Panc1 (cell line): Measurements from ENCODE around the gene ARL15. TPM values are rescaled to one million over a fixed set of nuclear protein-coding genes. Genes with fewer than 3 reads are reported as not detected.
"Not testable (repeated sequence)": the region's sequence is repeated elsewhere in the genome, so short reads cannot be mapped to it uniquely, and the experiment has no call there.

Experiments
- ATAC-seq: fragments of 200-7000 bp; cut with Tn5 transposase; 2 replicates; pipeline ENCODE4 v1.9.1; 2020; ENCODE audit warnings: mild to moderate bottlenecking, moderate library complexity
- BruUV-seq: library from RNA; stranded (reverse); fragments of 400-500 nt; replicated peaks from 2 replicates; lab custom pipeline; 2021; lab: Mats Ljungman, UMichigan
- CTCF ChIA-PET: fragments of 300-600 bp; sonication (Branson Sonifier 250); formaldehyde crosslinking; loops from one replicate; lab custom pipeline; 2022; ENCODE audit warnings: antibody characterized with exemption; lab: Charles Lee
- POLR2A ChIA-PET: fragments of 300-600 bp; sonication (Branson Sonifier 250); formaldehyde crosslinking; loops from one replicate; lab custom pipeline; 2022; ENCODE audit warnings: antibody characterized with exemption; lab: Charles Lee
- DNase-seq: peaks from one replicate; pipeline ENCODE4 v3.0.0-alpha.2; 2010; ENCODE audit warnings: low read depth, low spot score
- H3K27ac ChIP-seq: 2 replicates; pipeline ENCODE4 v1.5.1; 2011; ENCODE audit warnings: mild to moderate bottlenecking, low read length, inconsistent platforms
- H3K27me3 ChIP-seq: fragments of 200-500 bp; sonication (Bioruptor generic); 2 replicates; pipeline ENCODE4 v1.6.0; 2014; ENCODE audit warnings: low read length, inconsistent platforms; ENCODE audit not compliant: control insufficient read depth, insufficient read depth
- H3K36me3 ChIP-seq: fragments of 200-500 bp; sonication (Bioruptor generic); 2 replicates; pipeline ENCODE4 v1.5.1; 2014; ENCODE audit warnings: inconsistent platforms, mild to moderate bottlenecking, low read length, moderate library complexity; ENCODE audit not compliant: control insufficient read depth, insufficient read depth
- H3K4me1 ChIP-seq: 2 replicates; pipeline ENCODE4 v1.5.1; 2011; ENCODE audit warnings: inconsistent platforms, mild to moderate bottlenecking, low read length, moderate library complexity; ENCODE audit not compliant: control insufficient read depth, insufficient read depth
- H3K4me3 ChIP-seq, 2 experiments: 2 replicates each; pipeline ENCODE4 v1.5.1; 2011 to 2012; ENCODE audit warnings: low read depth in 2 of 2, low read length in 2 of 2, mild to moderate bottlenecking in 2 of 2, inconsistent platforms in 1 of 2, moderate library complexity in 1 of 2
- H3K9me3 ChIP-seq: fragments of 200-500 bp; sonication (Bioruptor generic); 2 replicates; pipeline ENCODE4 v1.5.1; 2014; ENCODE audit warnings: low read depth, mild to moderate bottlenecking, inconsistent platforms, low read length, moderate library complexity; ENCODE audit not compliant: control insufficient read depth, insufficient read depth
- CTCF ChIP-seq: fragments of 450-650 bp; IDR thresholded peaks from 2 replicates; pipeline ENCODE4 v1.5.1; 2017; ENCODE audit warnings: mild to moderate bottlenecking
- POLR2AphosphoS5 ChIP-seq: IDR thresholded peaks from 2 replicates; pipeline ENCODE4 v1.6.1; 2012; ENCODE audit warnings: mild to moderate bottlenecking, low read depth, low read length, moderate library complexity
- REST ChIP-seq, 2 experiments: IDR thresholded peaks; 2 replicates each; pipeline ENCODE4 v1.6.1; 2011 to 2012; ENCODE audit warnings: low read depth in 2 of 2, control low read depth in 1 of 2, low read length in 1 of 2, mild to moderate bottlenecking in 1 of 2, moderate library complexity in 1 of 2; ENCODE audit not compliant: insufficient read depth in 1 of 2
- SIN3A ChIP-seq: IDR thresholded peaks from 2 replicates; pipeline ENCODE4 v1.6.1; 2012; ENCODE audit warnings: low read depth, mild to moderate bottlenecking, low read length, moderate library complexity, borderline replicate concordance; ENCODE audit not compliant: insufficient read depth
- TCF7L2 ChIP-seq: IDR thresholded peaks from 2 replicates; pipeline ENCODE4 v1.6.1; 2011; ENCODE audit warnings: mild to moderate bottlenecking, low read depth, low read length, inconsistent platforms
- in situ Hi-C: cut with HindIII; loops from 2 replicates; pipeline ENCODE4 v1.10.0; 2016; ENCODE audit warnings: low sequenced_read_pairs, low pct_unique_long_range_greater_than_20kb
- intact Hi-C: fragments of 100-400 bp; cut with micrococcal nuclease; formaldehyde crosslinking; loops from one replicate; pipeline ENCODE4 v1.10.0; 2022; ENCODE audit not compliant: unreplicated experiment
- total RNA-seq: library from RNA; stranded (reverse); gene quantifications from one replicate; pipeline ENCODE4 v1.2.1, GENCODE V29; 2021; ENCODE audit not compliant: unreplicated experiment

Gene ARL15
- total RNA-seq, 1 experiment from 2014 or later: 16.5 TPM

GRCh38 chr5:53983568-53984460 lies 326.6 kb downstream of the ARL15 start:
- TF ChIP-seq SIN3A (no peak), POLR2AphosphoS5 (no peak), TCF7L2 (no peak), CTCF (no peak), REST (IDR thresholded peaks at IDR 0.05; ENCODE audit: insufficient read depth in 1 of 2, low read depth in 2 of 2, low read length in 1 of 2) (no peak)
- no peak for ATAC-seq
- Histone ChIP-seq H3K27me3 (no peaks in the 10 kb centered on the region), H3K36me3 (no peaks in the 10 kb centered on the region), H3K4me1 (no peaks in the 10 kb centered on the region), H3K27ac (no peak overlapping the region), H3K4me3 (no peak overlapping the region), H3K9me3 (no peaks in the 10 kb centered on the region)
- intact Hi-C loops (no loop called here), in situ Hi-C loops (no loop called here)
- ChIA-PET POLR2A (no interaction called here), CTCF (no interaction called here)
- BruUV-seq: no TSS peak
- no peak for DNase-seq

GRCh38 chr5:53982319-53982718 lies 328.1 kb downstream of the ARL15 start:
- in situ Hi-C loops, H3K4me1 ChIP-seq, ATAC-seq, H3K4me3 ChIP-seq, H3K27me3 ChIP-seq, H3K9me3 ChIP-seq, BruUV-seq, CTCF ChIA-PET, DNase-seq, H3K27ac ChIP-seq, H3K36me3 ChIP-seq, intact Hi-C loops: not testable (repeated sequence)
- POLR2A ChIA-PET: interaction anchor here (0.7 kb wide), 1 partner anchor 197 kb away, joined by 4 read pairs; no protein-coding TSS in a partner anchor

GRCh38 chr5:53980061-53980460 lies 330.3 kb downstream of the ARL15 start:
- H3K9me3 ChIP-seq: no peaks in the 10 kb centered on the region
- no TSS peak for BruUV-seq
- ChIA-PET CTCF (no interaction called here), POLR2A (no interaction called here)
- intact Hi-C loops: no loop called here
- ATAC-seq (no peak), DNase-seq (no peak)
- H3K4me3 ChIP-seq: no peak overlapping the region
- H3K36me3 ChIP-seq: no peaks in the 10 kb centered on the region
- no peak for TF ChIP-seq CTCF
- no peak for TF ChIP-seq SIN3A
- no peaks in the 10 kb centered on the region for H3K27me3 ChIP-seq
- in situ Hi-C loops: no loop called here
- H3K4me1 ChIP-seq: no peaks in the 10 kb centered on the region
- no peak overlapping the region for H3K27ac ChIP-seq
